Stimulated activated naive CD8-positive, alpha-beta T cell treated with anti-CD3 and anti-CD28 coated beads, Interleukin-15, Interleukin-2, amounts not matched to agents 100 ng/mL and 50 ng/mL, for 24 hours (primary cell): Measurements from ENCODE around the gene LCOR.

Experiments used
- H3K27ac Mint-ChIP-seq: one replicate; pipeline ENCODE4 v1.8.0; 2021; ENCODE audit warnings: mild to moderate bottlenecking, mixed read lengths
- H3K27me3 Mint-ChIP-seq: one replicate; pipeline ENCODE4 v1.8.0; 2021; ENCODE audit warnings: mixed read lengths
- H3K36me3 Mint-ChIP-seq: one replicate; pipeline ENCODE4 v1.8.0; 2021; ENCODE audit warnings: low read depth, mixed read lengths
- H3K4me1 Mint-ChIP-seq: one replicate; pipeline ENCODE4 v1.8.0; 2021; ENCODE audit warnings: low read depth, mixed read lengths
- H3K4me3 Mint-ChIP-seq: one replicate; pipeline ENCODE4 v1.8.0; 2021; ENCODE audit warnings: mild to moderate bottlenecking, mixed read lengths
- H3K9me3 Mint-ChIP-seq: one replicate; pipeline ENCODE4 v1.8.0; 2021; ENCODE audit warnings: mixed read lengths

Gene LCOR

GRCh38 chr10:96851281-96851680 lies 19.2 kb downstream of the LCOR start:
- Mint-ChIP-seq H3K27me3 (no peaks in the 10 kb centered on the region), H3K4me1 (peaks cover 38% of the 10 kb centered on the region), H3K9me3 (no peaks in the 10 kb centered on the region), H3K4me3 (no peak overlapping the region), H3K36me3 (peaks cover 36% of the 10 kb centered on the region), H3K27ac (no peak overlapping the region)

- Mint-ChIP-seq H3K9me3 (no peaks in the 10 kb centered on the region), H3K36me3 (peaks cover 45% of the 10 kb centered on the region), H3K4me3 (no peak overlapping the region), H3K27ac (no peak overlapping the region), H3K4me1 (peaks cover 58% of the 10 kb centered on the region), H3K27me3 (no peaks in the 10 kb centered on the region)
Observed at GRCh38 chr10:96856317-96856716, 24.2 kb downstream of the LCOR start.

GRCh38 chr10:96857301-96858012 lies 25.4 kb downstream of the LCOR start:
- Mint-ChIP-seq H3K27ac (peak overlapping the region; percentile 73), H3K36me3 (peaks cover 52% of the 10 kb centered on the region), H3K4me1 (peaks cover 66% of the 10 kb centered on the region)

GRCh38 chr10:96858038-96858705 lies 26.1 kb downstream of the LCOR start:
- Mint-ChIP-seq H3K4me3 (peak overlapping the region; percentile 11), H3K27ac (peak overlapping the region; percentile 73), H3K36me3 (peaks cover 49% of the 10 kb centered on the region), H3K9me3 (no peaks in the 10 kb centered on the region), H3K4me1 (peaks cover 67% of the 10 kb centered on the region), H3K27me3 (no peaks in the 10 kb centered on the region)

More at GRCh38 chr10:96857301-96858012, 25.4 kb downstream of the LCOR start:
- no peaks in the 10 kb centered on the region for H3K9me3 Mint-ChIP-seq
- H3K4me3 Mint-ChIP-seq: no peak overlapping the region
- no peaks in the 10 kb centered on the region for H3K27me3 Mint-ChIP-seq

- Mint-ChIP-seq H3K36me3 (peaks cover 50% of the 10 kb centered on the region), H3K9me3 (no peaks in the 10 kb centered on the region), H3K27me3 (no peaks in the 10 kb centered on the region), H3K27ac (peak overlapping the region; percentile 73), H3K4me3 (no peak overlapping the region), H3K4me1 (peaks cover 72% of the 10 kb centered on the region)
Observed at GRCh38 chr10:96858706-96859050, 26.6 kb downstream of the LCOR start.

- Mint-ChIP-seq H3K4me1 (peaks cover 80% of the 10 kb centered on the region), H3K27ac (peak overlapping the region; percentile 73), H3K36me3 (peaks cover 57% of the 10 kb centered on the region), H3K9me3 (no peaks in the 10 kb centered on the region), H3K4me3 (no peak overlapping the region), H3K27me3 (no peaks in the 10 kb centered on the region)
Observed at GRCh38 chr10:96860631-96861277, 28.7 kb downstream of the LCOR start.

GRCh38 chr10:96863922-96864543 lies 31.9 kb downstream of the LCOR start:
- H3K27me3 Mint-ChIP-seq: no peaks in the 10 kb centered on the region

GRCh38 chr10:96873086-96873485 lies 41.0 kb downstream of the LCOR start:
- Mint-ChIP-seq H3K9me3 (no peaks in the 10 kb centered on the region), H3K27ac (peak overlapping the region; percentile 94), H3K36me3 (peaks cover 10% of the 10 kb centered on the region), H3K27me3 (no peaks in the 10 kb centered on the region), H3K4me3 (peak overlapping the region; percentile 49), H3K4me1 (peaks cover 61% of the 10 kb centered on the region)

More at GRCh38 chr10:96863922-96864543, 31.9 kb downstream of the LCOR start:
- no peaks in the 10 kb centered on the region for H3K9me3 Mint-ChIP-seq
- peaks cover 63% of the 10 kb centered on the region for H3K36me3 Mint-ChIP-seq
- peaks cover 59% of the 10 kb centered on the region for H3K4me1 Mint-ChIP-seq
- H3K27ac Mint-ChIP-seq: peak overlapping the region; percentile 92
- peak overlapping the region; percentile 59 for H3K4me3 Mint-ChIP-seq

- peak overlapping the region; percentile 94 for H3K27ac Mint-ChIP-seq
- H3K4me3 Mint-ChIP-seq: no peak overlapping the region
- H3K9me3 Mint-ChIP-seq: no peaks in the 10 kb centered on the region
- no peaks in the 10 kb centered on the region for H3K27me3 Mint-ChIP-seq
- H3K4me1 Mint-ChIP-seq: peaks cover 68% of the 10 kb centered on the region
- peaks cover 7% of the 10 kb centered on the region for H3K36me3 Mint-ChIP-seq
Observed at GRCh38 chr10:96873756-96874467, 41.8 kb downstream of the LCOR start.

- no peak overlapping the region for H3K4me3 Mint-ChIP-seq
- no peaks in the 10 kb centered on the region for H3K27me3 Mint-ChIP-seq
- H3K4me1 Mint-ChIP-seq: peaks cover 73% of the 10 kb centered on the region
- H3K9me3 Mint-ChIP-seq: no peaks in the 10 kb centered on the region
- H3K27ac Mint-ChIP-seq: peak overlapping the region; percentile 0
- H3K36me3 Mint-ChIP-seq: peaks cover 3% of the 10 kb centered on the region
Observed at GRCh38 chr10:96878057-96878456, 46.0 kb downstream of the LCOR start.

- Mint-ChIP-seq H3K4me1 (peaks cover 61% of the 10 kb centered on the region), H3K9me3 (no peaks in the 10 kb centered on the region), H3K4me3 (no peak overlapping the region), H3K27ac (no peak overlapping the region), H3K27me3 (no peaks in the 10 kb centered on the region), H3K36me3 (no peaks in the 10 kb centered on the region)
Observed at GRCh38 chr10:96880575-96880974, 48.5 kb downstream of the LCOR start.

- Mint-ChIP-seq H3K4me3 (no peak overlapping the region), H3K4me1 (peaks cover 43% of the 10 kb centered on the region), H3K36me3 (peaks cover 49% of the 10 kb centered on the region), H3K27ac (no peak overlapping the region), H3K27me3 (no peaks in the 10 kb centered on the region), H3K9me3 (peaks cover 5% of the 10 kb centered on the region)
Observed at GRCh38 chr10:96889415-96890171, 57.5 kb downstream of the LCOR start.

GRCh38 chr10:96890172-96890513 lies 58.0 kb downstream of the LCOR start:
- H3K4me3 Mint-ChIP-seq: no peak overlapping the region
- H3K27me3 Mint-ChIP-seq: no peaks in the 10 kb centered on the region
- peaks cover 47% of the 10 kb centered on the region for H3K4me1 Mint-ChIP-seq
- peaks cover 52% of the 10 kb centered on the region for H3K36me3 Mint-ChIP-seq
- no peak overlapping the region for H3K27ac Mint-ChIP-seq
- peaks cover 5% of the 10 kb centered on the region for H3K9me3 Mint-ChIP-seq

GRCh38 chr10:96890580-96890979 lies 58.5 kb downstream of the LCOR start:
- Mint-ChIP-seq H3K4me1 (peaks cover 51% of the 10 kb centered on the region), H3K36me3 (peaks cover 56% of the 10 kb centered on the region), H3K27me3 (no peaks in the 10 kb centered on the region), H3K4me3 (no peak overlapping the region), H3K9me3 (peaks cover 5% of the 10 kb centered on the region), H3K27ac (peak overlapping the region; percentile 19)
